NCI-H2029 treated with DMSO at 0.1 percent for 48 hours (cell line): ENCODE data around the gene KRTAP4-7.
"Not testable (repeated sequence)": the region's sequence is repeated elsewhere in the genome, so short reads cannot be mapped to it uniquely, and the experiment has no call there.

Experiments
- DNase-seq: peaks from one replicate; lab custom pipeline; 2025; lab: John Stamatoyannopoulos, UW

Gene KRTAP4-7

DNA sequence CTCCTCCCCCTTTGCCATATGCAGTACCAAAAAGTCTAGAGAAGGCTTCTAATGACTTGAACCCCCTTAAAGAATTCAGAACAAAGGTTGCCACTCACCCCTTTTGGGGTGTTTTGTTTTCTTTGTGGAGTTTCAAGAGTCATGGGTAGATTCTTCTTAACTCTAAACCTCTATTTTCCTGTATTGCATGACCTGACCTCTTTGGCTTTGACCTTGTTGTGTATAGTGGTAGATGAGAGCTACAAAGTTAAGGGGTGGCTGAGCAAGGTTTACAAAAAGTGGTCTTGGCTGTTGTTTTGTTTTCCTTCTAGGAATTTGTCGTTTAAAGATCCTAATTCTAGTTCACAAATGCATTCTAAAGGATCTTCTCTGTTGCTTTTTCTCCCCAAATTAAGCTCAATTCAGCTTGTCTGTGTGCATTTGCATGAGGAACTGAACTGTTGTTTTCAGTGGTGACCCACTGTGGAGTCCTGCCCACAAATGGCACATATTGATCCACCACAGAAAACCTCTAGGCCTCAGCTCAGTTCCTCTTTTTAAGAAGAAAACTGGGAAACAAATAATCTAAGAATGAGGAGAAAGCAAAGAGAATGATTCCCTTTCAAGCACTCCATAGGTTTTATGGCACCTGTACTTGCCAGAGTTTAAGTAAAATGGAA is 24.9 kb downstream of the KRTAP4-7 start:
- DNase-seq, result not testable (repeated sequence)

DNA sequence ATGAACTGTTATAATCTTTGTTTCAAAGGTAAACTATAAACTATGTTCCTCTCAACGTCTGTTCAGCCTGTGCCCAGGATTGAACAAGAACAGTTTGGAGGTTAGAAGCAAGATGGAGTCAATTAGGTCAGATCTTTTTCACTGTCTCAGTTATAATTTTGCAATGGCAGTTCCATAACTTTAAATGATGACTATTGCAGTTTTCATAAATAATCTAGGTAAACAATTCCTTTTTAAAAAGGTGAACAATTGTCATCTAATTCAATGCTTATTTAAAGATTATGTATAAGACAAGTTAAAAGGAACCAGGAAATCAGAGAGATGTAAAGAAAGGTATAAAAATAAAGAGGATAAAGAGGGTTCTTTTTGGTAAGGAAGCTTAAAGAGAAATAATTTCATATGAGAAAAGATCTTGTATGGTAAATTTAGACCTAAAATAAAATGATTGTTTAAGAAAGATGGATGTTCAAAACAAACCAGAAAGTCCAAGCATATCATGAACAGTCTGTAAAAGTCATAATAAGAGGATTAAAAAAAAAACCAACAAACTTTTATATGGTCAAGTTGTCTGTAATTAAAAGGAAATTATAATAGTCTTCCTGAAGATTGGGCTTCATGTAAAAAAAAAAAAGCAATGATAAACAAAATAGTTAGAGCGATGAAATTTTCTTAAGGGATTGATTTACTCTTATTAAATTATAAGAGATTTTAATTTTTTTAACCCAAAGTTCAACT is 27.4 kb downstream of the KRTAP4-7 start:
- no peak for DNase-seq

DNA sequence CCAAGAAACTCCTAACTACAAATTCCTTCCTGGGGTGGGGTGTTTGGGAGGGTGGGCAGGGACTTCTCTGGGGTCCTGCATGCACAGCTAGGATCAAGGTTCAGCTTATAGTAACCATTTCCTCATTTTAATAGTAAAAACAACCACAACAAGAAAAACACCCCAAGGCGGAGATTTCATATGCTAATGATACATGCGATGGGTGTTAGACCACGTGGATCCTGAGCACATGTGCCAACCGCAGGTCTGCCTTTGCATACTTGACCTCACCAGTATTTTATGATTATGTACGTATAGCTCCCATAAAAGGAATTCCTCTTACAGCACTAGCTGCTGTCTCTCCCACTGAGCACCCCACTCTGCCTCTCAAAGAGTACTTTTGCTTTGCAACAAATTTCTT is 32.3 kb downstream of the KRTAP4-7 start:
- no peak for DNase-seq

DNA sequence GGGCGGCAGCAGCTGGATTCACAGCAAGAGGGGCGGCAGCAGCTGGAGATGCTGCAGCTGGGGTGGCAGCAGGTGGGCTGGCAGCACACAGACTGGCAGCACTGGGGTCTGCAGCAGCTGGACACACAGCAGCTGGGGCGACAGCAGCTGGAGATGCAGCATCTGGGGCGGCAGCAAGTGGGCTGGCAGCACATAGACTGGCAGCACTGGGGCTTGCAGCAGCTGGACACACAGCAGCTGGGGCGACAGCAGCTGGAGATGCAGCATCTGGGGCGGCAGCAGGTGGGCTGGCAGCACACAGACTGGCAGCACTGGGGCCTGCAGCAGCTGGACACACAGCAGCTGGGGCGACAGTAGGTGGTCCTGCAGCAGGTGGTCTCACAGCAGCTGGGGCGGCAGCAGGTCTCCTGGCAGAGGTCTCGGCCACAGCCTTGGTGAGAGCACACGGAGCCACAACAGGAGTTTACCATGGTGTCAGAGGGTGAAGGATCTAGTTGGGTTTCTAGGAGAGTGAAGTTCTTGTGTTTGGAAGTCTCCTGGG is 34.0 kb downstream of the KRTAP4-7 start, which contains the start of gene KRTAP4-11:
TSS of gene KRTAP4-11 (minus strand) at position 528 of the 541 bp plus-strand sequence. CDS start at position 470, 58 bp downstream.
- DNase-seq, result not testable (repeated sequence)

DNA sequence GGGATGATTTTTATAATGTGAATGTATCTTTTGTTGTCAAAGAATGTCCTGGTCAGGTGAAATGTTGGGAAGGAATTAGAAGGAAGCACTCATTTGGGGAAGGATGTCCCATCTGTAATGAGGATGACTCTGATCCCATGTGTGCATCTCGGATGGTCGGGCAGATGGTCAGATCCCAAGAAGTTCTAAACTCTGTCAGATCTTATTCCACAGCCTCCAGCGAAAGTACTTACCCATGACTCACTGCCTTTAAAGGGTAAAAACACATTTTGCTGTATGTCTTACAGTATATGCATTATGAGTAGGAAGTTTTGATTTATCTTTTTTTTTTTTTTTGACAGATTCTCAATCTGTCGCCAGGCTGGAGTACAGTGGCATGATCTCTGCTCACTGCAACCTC is 34.8 kb downstream of the KRTAP4-7 start:
- DNase-seq, result no peak

DNA sequence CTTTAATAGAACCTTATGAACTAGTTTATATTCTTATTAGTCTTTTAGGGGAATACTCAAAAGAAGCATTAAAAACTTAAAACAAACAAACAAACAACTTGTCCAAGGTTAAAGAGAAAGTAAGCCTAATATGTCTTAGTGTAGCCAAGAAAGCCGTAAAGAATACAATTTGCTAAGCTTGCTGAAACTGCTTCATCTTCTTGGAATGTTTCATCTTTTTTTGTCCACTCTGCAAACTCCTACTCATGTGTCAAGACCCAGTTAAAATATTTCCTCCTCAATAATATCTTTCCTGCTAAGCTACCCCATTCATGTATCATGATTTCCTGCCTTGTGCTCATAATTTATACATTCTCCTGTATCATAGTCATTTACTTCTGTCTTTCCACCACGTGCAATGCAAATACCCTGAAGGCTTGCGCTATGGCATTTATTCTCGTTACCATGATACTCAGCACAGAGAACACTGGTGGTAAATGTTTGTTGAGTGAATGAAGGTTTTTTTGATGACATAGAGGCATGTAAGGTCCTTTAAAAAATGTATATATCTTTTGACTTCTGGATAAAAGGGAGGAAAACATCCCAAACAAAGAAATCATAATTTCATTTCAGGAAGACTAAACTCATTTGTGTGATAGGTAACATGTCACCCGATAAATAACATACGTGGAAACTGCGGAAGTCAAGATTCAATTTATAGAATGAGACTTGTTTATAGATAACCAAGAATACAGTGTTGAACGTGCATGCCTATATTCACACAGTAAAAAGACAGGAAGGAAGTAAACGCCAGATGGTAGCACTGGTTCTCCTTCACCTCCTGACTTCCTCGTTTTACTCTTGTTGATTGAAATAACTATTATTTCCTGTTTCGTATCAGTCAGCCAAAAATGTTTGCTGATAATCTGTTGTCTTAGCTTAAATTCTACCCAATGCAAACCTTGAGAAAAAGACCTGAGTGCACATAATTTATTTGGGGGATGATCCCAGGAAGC is 36.0 kb downstream of the KRTAP4-7 start:
- DNase-seq, result not testable (repeated sequence)

DNA sequence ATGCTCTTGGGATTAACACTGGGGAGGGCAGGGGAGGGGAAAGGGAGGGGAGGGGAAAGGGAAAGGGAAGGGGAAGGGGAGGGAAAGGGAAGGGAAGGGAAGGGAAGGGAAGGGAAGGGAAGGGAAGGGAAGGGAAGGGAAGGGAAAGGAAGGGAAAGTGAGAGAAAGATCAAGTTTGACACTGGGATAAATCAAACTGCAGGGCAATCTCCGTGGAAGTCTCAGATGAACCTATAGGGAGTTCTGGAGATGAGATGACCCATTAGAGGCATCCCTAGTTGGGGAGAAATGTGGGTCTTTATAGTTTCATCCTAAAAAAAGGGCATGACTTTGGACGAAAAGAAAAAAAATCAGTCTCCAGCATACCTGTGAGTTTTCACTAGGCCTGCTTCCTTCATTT is 37.8 kb downstream of the KRTAP4-7 start:
- DNase-seq, result no peak

DNA sequence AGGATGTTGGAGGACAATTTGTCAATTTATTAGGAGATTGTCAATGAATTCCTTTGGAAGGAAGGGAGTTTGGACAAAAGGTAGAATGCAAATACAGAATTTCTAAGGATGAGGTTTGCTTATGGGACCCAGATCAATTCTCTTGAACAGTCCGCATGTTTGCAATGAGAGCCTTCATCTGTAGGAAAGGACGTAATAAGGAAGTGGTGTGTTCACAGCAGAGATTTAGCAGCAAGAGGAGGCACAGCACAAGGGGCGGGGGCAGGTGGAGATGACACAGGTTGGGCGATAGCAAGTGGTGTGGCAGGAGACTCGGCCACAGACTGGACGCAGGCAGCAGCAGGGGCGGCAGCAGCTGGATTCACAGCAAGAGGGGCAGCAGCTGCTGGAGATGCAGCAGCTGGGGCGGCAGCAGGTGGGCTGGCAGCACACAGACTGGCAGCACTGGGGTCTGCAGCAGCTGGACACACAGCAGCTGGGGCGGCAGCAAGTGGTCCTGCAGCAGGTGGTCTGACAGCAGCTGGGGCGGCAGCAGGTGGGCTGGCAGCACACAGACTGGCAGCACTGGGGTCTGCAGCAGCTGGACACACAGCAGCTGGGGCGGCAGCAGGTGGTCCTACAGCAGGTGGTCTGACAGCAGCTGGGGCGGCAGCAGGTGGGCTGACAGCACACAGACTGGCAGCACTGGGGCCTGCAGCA is 39.5 kb downstream of the KRTAP4-7 start:
- not testable (repeated sequence) for DNase-seq

DNA sequence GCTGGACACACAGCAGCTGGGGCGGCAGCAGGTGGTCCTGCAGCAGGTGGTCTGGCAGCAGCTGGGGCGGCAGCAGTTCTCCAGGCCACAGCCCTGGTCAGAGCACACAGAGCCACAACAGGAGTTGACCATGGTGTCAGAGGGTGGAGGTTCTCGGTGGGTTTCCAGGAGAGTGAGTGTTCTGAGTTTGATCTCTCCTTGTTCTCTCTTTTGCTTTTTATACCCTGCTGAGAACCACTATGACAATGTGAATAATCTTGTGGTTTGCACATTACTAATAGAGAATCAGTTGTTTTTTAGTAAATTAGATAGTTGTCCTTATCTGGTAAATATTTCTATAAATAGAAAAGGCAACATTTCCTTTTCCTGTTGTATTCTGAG is 40.0 kb downstream of the KRTAP4-7 start, which contains the start of gene KRTAP4-12:
TSS of gene KRTAP4-12 (minus strand) at position 192 of the 381 bp plus-strand sequence. CDS start at position 132, 60 bp downstream.
- DNase-seq, result not testable (repeated sequence)

DNA sequence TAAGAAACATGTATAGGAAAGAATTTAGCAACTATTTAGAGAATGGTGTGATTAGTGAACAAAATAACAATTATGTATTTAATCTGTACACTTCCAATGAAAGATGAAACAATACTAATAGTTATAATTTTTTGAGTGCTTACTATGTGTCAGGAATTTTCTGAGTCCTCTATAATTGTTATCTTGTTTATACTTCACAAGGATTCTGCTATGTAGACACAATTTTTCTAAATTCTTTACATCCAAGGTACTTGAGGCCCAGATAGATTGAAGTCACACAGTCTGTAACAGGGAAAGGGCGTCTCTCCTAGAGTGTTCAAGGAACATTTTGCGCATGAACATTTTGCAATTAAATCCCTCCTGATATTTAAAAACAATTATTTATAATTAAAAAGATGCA is 41.1 kb downstream of the KRTAP4-7 start:
- no peak for DNase-seq

DNA sequence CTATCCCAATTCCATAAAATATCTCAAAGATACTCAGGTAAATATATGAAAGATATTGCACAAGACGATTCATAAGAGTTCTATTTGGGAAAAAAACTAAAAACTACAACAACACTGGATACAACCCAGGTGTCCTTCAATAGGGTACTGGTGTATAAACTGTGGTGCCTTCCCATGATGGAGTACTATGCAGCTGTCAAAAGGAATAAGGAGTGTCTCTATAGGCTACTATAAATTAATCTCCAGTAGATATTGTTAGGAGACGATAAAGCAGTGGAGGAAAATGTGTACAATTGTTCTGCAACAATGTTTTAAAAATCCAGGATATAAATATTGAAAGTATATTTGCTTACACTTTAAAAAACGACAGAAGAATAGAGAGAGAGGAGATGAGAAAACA is 42.5 kb downstream of the KRTAP4-7 start:
- no peak for DNase-seq

DNA sequence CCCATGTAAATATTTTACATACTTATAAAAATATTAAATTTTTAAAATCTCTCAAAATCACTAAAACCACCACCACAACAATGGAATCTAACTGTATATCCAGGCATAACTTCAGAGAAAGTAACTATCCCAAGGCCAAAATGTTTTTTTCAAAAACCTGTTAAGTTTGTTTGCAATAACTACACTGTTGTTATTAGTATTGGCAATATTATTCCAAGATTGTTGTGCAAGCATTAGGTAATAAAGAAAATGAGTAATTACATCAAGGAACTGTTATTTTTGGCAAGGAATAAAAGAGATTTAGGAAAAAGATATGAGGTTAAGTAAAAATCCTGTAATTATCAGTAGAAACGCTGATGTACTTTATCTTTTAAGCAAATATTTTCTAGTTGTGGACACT is 43.4 kb downstream of the KRTAP4-7 start:
- DNase-seq, result no peak

DNA sequence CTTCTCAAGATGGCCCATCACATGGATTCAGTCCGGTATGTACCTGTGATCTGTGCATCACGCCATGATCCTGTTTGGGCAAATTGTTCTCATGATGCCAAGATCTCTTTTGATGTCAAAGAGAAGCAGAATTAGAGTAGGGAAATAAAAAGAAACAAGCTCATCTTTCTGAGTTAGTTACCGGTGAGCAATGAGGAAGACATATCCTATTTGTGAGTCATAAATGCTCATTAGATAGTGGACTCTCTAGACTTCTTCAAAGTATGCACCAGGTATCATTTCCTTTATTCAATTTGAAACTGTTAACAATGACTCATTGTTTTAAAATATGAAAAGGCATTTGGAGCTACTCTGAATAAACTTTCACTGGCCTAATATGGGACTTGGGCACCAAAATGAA is 48.0 kb downstream of the KRTAP4-7 start:
- no peak for DNase-seq

DNA sequence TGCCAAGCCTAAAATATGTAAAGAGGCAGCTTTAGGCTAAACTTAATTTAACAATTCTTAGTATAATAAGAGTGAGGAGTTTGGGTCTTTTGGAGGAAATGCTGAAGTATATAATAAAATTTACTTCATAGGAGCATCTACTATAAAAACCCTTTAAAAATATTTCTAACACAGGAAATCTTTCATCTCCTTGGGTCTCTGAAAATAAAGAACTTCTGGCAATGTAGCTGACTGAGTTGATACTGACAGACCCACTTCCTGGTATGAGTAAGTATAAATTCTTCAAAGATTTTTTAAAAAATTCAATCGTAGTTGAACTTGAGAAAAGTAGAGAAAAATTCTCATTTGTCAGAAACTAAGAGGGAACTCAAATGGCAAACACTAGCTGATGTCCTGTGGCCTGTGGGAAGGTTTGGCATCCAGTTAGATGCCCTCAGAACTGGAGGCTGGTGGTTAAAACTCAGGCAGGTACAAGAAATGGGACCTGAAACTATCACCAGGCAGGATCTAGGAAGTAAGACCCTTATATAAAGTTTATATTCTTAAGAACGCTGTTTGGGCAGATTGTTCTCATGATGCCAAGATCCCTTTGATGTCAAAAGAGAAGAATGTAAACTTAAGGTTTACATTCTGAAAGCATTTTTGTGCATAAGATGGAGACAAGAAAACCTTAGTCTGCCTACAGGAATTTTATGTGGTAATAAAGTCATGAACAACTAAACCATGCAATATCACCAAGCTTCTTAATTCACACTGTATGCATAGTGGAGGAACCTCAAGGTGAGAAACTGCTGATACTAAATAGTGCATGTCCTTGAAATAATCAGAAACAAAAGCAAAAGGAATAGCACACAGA is 50.2 kb downstream of the KRTAP4-7 start:
- DNase-seq, result no peak
